GM19455 (cell line): ENCODE measurements around the gene CLIP1.
"Not testable (repeated sequence)": the region's sequence is repeated elsewhere in the genome, so short reads cannot be mapped to it uniquely, and the experiment has no call there.

ENCODE experiments used
- ATAC-seq: cut with Tn5 transposase; IDR thresholded peaks from one replicate; pipeline ENCODE4 v1.9.1; 2021; ENCODE audit not compliant: unreplicated experiment

Gene CLIP1

DNA sequence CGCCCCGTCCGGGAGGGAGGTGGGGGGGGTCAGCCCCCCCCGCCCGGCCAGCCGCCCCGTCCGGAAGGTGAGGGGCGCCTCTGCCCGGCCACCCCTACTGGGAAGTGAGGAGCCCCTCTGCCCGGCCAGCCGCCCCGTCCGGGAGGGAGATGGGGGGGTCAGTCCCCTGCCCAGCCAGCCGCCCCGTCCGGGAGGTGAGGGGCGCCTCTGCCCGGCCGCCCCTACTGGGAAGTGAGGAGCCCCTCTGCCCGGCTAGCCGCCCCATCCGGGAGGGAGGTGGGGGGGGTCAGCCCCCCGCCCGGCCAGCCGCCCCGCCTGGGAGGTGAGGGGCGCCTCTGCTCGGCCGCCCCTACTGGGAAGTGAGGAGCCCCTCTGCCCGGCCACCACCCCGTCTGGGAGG, 64.9 kb downstream of the CLIP1 start:
- not testable (repeated sequence) for ATAC-seq

- ATAC-seq: not testable (repeated sequence)
Measured at GRCh38 chr12:122356991-122357390, 65.5 kb downstream of the CLIP1 start.

GRCh38 chr12:122356192-122356635, 66.3 kb downstream of the CLIP1 start:
- no peak for ATAC-seq

DNA sequence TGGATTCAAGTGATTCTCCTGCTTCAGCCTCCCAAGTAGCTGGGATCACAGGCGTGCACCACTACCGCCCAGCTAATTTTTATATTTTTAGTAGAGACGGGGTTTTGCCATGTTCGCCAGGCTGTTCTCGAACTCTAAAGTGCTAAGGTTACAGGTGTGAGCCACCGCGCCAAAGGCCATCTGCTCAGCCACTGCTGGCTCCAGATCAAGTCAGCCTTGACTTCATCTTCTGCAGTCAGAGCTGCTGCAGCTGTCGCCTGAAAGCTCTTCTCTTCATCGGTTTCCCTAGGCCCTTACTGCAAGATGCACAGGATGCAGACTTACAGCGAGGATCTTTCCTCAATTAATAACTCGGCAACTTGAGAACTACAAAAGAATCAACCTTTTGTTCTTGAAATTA, 66.8 kb downstream of the CLIP1 start:
- ATAC-seq: no peak

GRCh38 chr12:122354958-122355641, 67.4 kb downstream of the CLIP1 start:
- no peak for ATAC-seq

DNA sequence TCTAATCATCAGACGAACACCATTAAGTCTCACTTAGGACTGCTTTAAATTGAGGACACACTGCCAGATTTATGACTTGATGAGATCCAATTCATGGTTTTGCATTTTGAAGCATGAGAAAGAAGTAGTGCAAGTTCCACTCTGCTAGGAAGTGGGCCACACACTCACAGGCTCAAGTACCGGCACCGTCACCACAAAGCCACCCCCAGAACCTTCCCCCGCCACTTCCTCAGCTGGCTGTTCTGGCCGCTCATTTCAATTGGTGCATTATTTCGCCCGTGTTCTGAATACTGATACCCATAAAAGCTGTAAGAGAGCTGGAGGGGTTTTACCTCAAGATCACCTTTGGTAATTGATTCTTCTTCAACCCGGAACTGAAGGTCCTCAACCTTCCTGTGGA, 70.1 kb downstream of the CLIP1 start:
- no peak for ATAC-seq

- no peak for ATAC-seq
Measured at GRCh38 chr12:122350141-122350848, 72.2 kb downstream of the CLIP1 start.

GRCh38 chr12:122349078-122349477, 73.4 kb downstream of the CLIP1 start:
- ATAC-seq: no peak

- ATAC-seq: no peak
Measured at GRCh38 chr12:122348505-122348904, 74.0 kb downstream of the CLIP1 start.

DNA sequence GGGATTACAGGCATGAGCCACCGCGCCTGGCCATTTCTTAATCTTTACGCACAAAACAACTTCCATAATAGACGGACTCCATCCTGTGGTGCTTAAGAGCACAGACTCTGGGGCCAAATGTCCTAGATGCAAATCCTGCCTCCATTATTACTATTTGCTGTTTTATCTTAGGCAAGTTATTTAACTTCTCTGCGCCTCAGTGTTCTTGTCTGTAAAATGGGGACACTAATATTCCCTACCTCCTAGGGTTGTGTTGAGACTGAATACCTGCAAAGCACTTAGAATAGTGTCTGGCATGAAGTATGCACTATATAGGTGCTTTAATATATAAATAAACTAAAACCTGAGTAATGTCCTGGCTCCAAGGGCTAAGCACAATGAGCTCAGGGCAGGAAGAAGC, 76.4 kb downstream of the CLIP1 start:
- no peak for ATAC-seq

DNA sequence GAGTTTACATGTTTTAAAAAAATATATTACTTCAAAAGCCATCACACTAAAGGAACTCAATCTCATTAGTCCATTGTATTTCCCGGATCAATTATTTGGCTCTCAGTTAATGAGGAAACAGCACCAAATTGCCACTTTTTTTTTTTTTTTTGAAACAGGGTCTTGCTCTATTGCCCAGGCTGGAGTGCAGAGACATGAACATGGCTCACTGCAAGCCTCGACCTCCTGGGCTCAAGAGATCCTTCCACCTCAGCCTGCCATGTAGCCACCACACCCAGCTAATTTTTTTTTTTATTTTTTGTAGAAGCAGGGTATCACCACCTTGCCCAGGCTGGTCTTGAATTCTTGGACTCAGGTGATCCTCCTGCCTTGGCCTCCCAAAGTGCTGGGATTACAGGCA, 77.4 kb downstream of the CLIP1 start:
- no peak for ATAC-seq

DNA sequence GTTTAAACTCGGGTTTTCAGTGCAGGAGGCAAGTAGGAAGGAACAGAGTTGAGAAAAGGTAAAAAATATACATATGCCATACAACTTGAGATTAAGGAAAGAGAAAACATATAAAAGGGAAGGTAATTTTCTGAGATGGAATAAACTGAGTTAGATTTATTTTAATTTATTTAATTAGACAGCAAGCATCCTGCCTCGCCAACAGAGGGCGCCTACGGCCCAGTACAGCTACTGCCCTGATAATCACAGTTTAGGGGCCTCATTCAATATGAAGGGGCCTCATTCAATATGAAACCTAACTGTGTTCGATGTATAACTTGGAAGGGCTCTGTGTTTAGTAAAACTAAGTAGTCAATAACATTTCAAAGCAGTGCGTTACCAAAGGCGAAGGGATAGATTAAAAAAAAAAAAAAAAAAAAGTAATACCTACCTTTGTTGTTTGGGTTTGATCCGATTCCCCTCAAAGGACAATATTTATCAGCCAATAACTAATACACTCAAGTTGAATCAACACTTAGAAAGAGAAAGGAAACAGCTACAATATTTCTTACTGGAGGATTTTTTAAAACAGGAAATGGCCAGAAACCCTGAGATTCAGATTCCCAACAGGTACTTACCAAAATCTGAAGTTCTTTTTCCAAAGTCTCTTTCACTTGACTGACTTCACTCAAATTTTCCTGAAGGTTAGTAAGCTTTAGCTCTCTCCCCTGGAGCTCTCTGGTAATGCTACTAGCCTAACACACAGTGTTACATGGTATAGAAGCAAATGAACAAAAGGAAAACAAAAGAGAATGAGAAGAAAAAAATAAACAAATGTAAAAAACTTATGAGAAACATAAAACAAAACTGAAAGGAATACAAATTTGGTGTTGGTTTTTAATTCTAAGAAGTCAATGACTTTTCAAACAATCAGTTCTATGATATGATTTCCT, 86.2 kb downstream of the CLIP1 start:
- ATAC-seq: no peak

DNA sequence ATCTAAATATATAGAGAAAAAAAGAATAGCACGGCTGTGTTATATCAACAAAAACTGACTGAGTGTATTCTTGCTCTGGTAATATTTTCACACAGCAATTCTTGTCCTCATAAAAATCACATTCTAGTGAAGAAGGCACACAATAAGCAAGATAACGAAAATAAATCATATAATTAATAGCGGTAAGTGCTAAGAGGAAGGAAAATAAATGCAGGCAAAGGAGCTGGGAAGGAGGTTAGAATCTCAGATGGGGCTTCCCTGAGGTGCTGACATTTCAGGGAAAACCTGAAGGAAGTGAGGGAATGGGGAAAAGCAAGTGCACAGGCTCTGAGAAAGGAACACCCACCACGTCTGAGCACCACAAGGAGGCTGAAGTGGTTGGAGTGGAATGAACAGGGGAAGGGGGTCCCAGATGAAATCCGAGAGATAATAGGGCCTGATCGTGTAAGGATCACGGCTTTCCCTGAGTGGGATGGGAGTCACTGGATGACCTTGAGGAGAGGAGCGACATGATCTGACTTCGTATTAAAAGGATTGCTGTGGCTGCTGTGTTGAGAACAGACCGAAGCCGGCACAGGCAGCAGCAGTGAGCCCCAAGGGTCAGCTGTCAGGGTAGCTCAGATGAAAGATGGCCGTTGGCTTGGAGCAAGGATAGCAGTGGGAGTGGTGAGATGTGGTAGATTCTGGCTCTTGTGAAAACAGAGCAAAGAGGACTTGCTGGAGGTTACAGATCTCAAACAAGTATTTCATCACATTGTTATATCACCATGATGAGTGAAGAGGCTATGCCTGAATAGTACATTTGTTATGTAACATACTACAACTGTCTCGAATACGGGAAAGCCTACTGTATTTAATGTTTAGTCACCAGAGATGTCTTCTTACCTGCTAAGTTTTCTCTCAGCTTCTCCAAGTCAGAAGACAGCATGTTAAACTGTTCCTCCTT, 89.1 kb downstream of the CLIP1 start:
- no peak for ATAC-seq

GRCh38 chr12:122327494-122328385, 94.7 kb downstream of the CLIP1 start:
- ATAC-seq: no peak

- ATAC-seq: no peak
Measured at GRCh38 chr12:122327014-122327413, 95.5 kb downstream of the CLIP1 start.

- ATAC-seq: no peak
Measured at GRCh38 chr12:122326586-122326985, 95.9 kb downstream of the CLIP1 start.

GRCh38 chr12:122323311-122324019, 99.0 kb downstream of the CLIP1 start:
- ATAC-seq: no peak

DNA sequence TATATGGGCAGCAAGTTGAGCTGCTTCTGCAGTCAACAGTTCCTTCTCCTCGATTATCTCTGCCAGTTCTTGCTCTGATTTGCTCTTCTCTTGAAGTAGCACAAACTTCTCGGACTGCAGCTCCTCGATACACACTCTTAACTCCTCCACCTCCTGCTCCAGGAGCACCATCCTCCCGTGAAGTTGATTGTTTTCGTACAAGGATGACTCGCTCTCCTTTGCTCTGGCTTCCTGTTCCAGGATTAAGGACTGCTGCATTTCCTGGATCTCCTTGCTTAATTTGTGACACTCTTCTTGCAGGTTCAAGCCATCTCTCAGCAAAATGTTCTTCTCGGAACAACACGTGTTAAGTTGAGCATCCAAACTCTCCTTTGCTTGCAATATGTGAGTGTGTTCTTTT, 100.0 kb downstream of the CLIP1 start:
- ATAC-seq: no peak
